Mesenchymal stem cell (in vitro differentiated cells and primary cell): ENCODE measurements around the gene SLC10A2.

Experiments
- DNase-seq: peaks from one replicate; pipeline ENCODE4 v3.0.0-alpha.2; 2013
- H2AFZ ChIP-seq: one replicate; pipeline ENCODE4 v1.6.1; 2013; ENCODE audit warnings: low read depth, mild to moderate bottlenecking, control low read depth, inconsistent platforms, low read length, moderate library complexity
- H2AK5ac ChIP-seq: 2 replicates; pipeline ENCODE4 v1.6.1; 2013; ENCODE audit warnings: low read length, moderate library complexity, mild to moderate bottlenecking, inconsistent platforms; ENCODE audit not compliant: severe bottlenecking
- H2BK120ac ChIP-seq: one replicate; pipeline ENCODE4 v1.6.1; 2013; ENCODE audit warnings: low read depth, mild to moderate bottlenecking, inconsistent platforms, low read length, moderate library complexity
- H2BK12ac ChIP-seq, 2 experiments: one replicate each; pipeline ENCODE4 v1.6.1; 2013; ENCODE audit warnings: inconsistent platforms in 2 of 2, low read length in 2 of 2, mild to moderate bottlenecking in 2 of 2, moderate library complexity in 2 of 2, control low read depth in 1 of 2
- H2BK15ac ChIP-seq: one replicate; pipeline ENCODE4 v1.6.1; 2013; ENCODE audit warnings: mild to moderate bottlenecking, low read depth, inconsistent platforms; ENCODE audit not compliant: poor library complexity, severe bottlenecking
- H2BK5ac ChIP-seq: 2 replicates; pipeline ENCODE4 v1.6.1; 2013; ENCODE audit warnings: low read depth, mild to moderate bottlenecking, low read length, control low read depth, inconsistent platforms; ENCODE audit not compliant: poor library complexity, severe bottlenecking
- H3K14ac ChIP-seq, 2 experiments: one replicate each; pipeline ENCODE4 v1.6.1; 2013; ENCODE audit warnings: inconsistent platforms in 2 of 2, low read length in 2 of 2, control low read depth in 1 of 2, mild to moderate bottlenecking in 1 of 2, moderate library complexity in 1 of 2
- H3K18ac ChIP-seq, 2 experiments: one replicate each; pipeline ENCODE4 v1.6.1; 2013; ENCODE audit warnings: inconsistent platforms in 2 of 2, low read length in 2 of 2, control low read depth in 1 of 2, low read depth in 1 of 2, mild to moderate bottlenecking in 1 of 2
- H3K23ac ChIP-seq, 2 experiments: one replicate each; pipeline ENCODE4 v1.6.1; 2013; ENCODE audit warnings: inconsistent platforms in 2 of 2, low read length in 2 of 2, mild to moderate bottlenecking in 2 of 2, moderate library complexity in 2 of 2, control low read depth in 1 of 2
- H3K27ac ChIP-seq: 2 replicates; pipeline ENCODE4 v1.5.1; 2013; ENCODE audit warnings: mild to moderate bottlenecking, moderate library complexity, low read length, control low read depth, inconsistent platforms; ENCODE audit not compliant: poor library complexity, severe bottlenecking
- H3K27me3 ChIP-seq, 2 experiments: 2 replicates each; pipeline versions ENCODE4 v1.6.1 to v1.7.0; 2013; ENCODE audit warnings: low read length in 2 of 2, mild to moderate bottlenecking in 2 of 2, moderate library complexity in 2 of 2, control low read depth in 1 of 2, inconsistent platforms in 1 of 2; ENCODE audit not compliant: control insufficient read depth in 1 of 2, insufficient read depth in 1 of 2
- H3K36me3 ChIP-seq, 2 experiments: 2 replicates each; pipeline versions ENCODE4 v1.6.1 to v1.7.0; 2013; ENCODE audit warnings: low read length in 2 of 2, control low read depth in 1 of 2, inconsistent platforms in 1 of 2, low read depth in 1 of 2, mild to moderate bottlenecking in 1 of 2; ENCODE audit not compliant: insufficient read depth in 2 of 2, control insufficient read depth in 1 of 2
- H3K4ac ChIP-seq, 2 experiments: one replicate each; pipeline ENCODE4 v1.6.1; 2013; ENCODE audit warnings: inconsistent platforms in 2 of 2, low read length in 2 of 2, mild to moderate bottlenecking in 2 of 2, moderate library complexity in 2 of 2, control low read depth in 1 of 2, low read depth in 1 of 2
- H3K4me1 ChIP-seq: 2 replicates; pipeline ENCODE4 v1.6.1; 2013; ENCODE audit warnings: low read depth, low read length, control low read depth; ENCODE audit not compliant: control insufficient read depth, insufficient read depth
- H3K4me2 ChIP-seq: 2 replicates; pipeline ENCODE4 v1.6.1; 2013; ENCODE audit warnings: low read length, mild to moderate bottlenecking, inconsistent platforms; ENCODE audit not compliant: poor library complexity, severe bottlenecking
- H3K4me3 ChIP-seq, 2 experiments: 2 replicates each; pipeline versions ENCODE4 v1.5.1 to v1.7.0; 2013; ENCODE audit warnings: low read length in 2 of 2, mild to moderate bottlenecking in 2 of 2, control low read depth in 1 of 2, low read depth in 1 of 2; ENCODE audit not compliant: insufficient read depth in 1 of 2
- H3K79me1 ChIP-seq: replicated peaks from 2 replicates; pipeline ENCODE4 v1.6.1; 2013; ENCODE audit warnings: mild to moderate bottlenecking, control low read depth, low read length, inconsistent platforms; ENCODE audit not compliant: poor library complexity, severe bottlenecking
- H3K9ac ChIP-seq: 2 replicates; pipeline ENCODE4 v1.7.0; 2013; ENCODE audit warnings: mild to moderate bottlenecking, low read length, moderate library complexity
- H3K9me3 ChIP-seq: 2 replicates; pipeline ENCODE4 v1.7.0; 2013; ENCODE audit warnings: mild to moderate bottlenecking, low read length; ENCODE audit not compliant: control insufficient read depth
- H4K8ac ChIP-seq: one replicate; pipeline ENCODE4 v1.6.1; 2013; ENCODE audit warnings: inconsistent platforms, mild to moderate bottlenecking, low read length, moderate library complexity
- H4K91ac ChIP-seq: one replicate; pipeline ENCODE4 v1.6.1; 2013; ENCODE audit warnings: mild to moderate bottlenecking, low read length, inconsistent platforms
- WGBS: methylation state at CpG from one replicate; pipeline ENCODE4 v1.1.7; 2013; ENCODE audit warnings: mixed read lengths; 5-methylcytosine and 5-hydroxymethylcytosine counted together

The SLC10A2 gene

DNA sequence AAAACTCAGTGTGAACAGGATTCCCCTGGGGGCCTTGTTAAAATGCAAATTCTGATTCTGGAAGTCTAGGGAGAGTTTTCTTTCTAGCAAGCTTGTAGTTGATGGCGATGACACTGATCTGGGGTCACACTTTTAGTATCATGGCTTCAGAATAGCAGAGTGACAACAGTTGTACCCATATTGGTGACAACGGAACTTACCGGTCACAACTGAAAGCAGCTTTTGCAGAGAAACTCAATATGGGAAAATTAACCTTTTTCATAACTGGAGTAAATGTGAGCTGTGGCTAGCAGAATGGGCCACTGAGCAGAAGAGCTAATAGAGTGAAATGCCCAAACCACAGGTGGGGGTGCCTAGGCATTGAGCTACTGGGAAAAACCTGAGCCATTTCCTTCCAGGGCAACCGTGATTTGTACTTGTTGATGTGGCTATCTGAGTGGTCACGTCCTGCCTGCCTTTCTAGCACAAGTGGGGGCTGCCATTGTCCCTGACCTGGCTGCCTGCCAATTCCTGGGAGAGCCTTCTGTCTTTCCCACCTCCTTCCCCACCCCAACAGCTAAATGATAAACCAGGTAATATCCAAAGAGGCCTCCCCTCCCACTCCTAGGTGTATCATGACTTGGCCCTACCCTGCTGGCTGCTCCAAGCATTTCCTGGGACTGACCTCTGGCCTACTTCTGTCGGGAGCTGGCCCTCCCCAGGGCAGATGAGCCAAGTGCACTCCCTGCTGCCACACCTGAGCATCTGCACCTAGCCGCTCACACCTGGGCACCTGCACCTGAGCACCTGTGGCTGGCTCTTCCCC is 1.7 kb upstream of the SLC10A2 start:
- Histone ChIP-seq H3K4me1 (no peaks in the 10 kb centered on the region), H2BK5ac (no peak overlapping the region), H3K27ac (no peak overlapping the region), H3K18ac (no peak overlapping the region), H3K9me3 (no peaks in the 10 kb centered on the region), H3K27me3 (no peaks in the 10 kb centered on the region), H3K4me3 (no peak overlapping the region), H3K14ac (no peak overlapping the region), H3K23ac (no peak overlapping the region), H3K4ac (no peak overlapping the region), H2BK15ac (no peak overlapping the region), H3K4me2 (no peak overlapping the region), H2AFZ (no peak overlapping the region), H4K8ac (no peak overlapping the region), H2BK12ac (no peak overlapping the region), H2AK5ac (no peak overlapping the region), H3K9ac (no peak overlapping the region), H4K91ac (no peak overlapping the region), H2BK120ac (no peak overlapping the region), H3K36me3 (no peaks in the 10 kb centered on the region), H3K79me1 (no peaks in the 10 kb centered on the region)
- DNase-seq, result no peak
- 67% methylated on average over 7 of the region's 7 CpGs for WGBS

GRCh38 chr13:103066781-103067345 is 646 bp upstream of the SLC10A2 start:
- Histone ChIP-seq H2BK5ac (no peak overlapping the region), H4K8ac (no peak overlapping the region), H3K4ac (no peak overlapping the region), H3K36me3 (no peaks in the 10 kb centered on the region), H3K9me3 (no peaks in the 10 kb centered on the region), H2AK5ac (no peak overlapping the region), H3K4me2 (no peak overlapping the region), H3K4me3 (no peak overlapping the region), H3K27ac (no peak overlapping the region), H2BK12ac (no peak overlapping the region), H3K79me1 (no peaks in the 10 kb centered on the region), H3K23ac (no peak overlapping the region), H3K14ac (no peak overlapping the region), H2BK15ac (no peak overlapping the region), H3K4me1 (no peaks in the 10 kb centered on the region), H2BK120ac (no peak overlapping the region), H3K27me3 (no peaks in the 10 kb centered on the region), H4K91ac (no peak overlapping the region), H3K9ac (no peak overlapping the region), H2AFZ (no peak overlapping the region), H3K18ac (no peak overlapping the region)
- DNase-seq, result no peak
- WGBS, result 47% methylated on average over 3 of the region's 3 CpGs

GRCh38 chr13:103063376-103063775 is 2.8 kb downstream of the SLC10A2 start:
- Histone ChIP-seq H3K4me3 (no peak overlapping the region), H2BK120ac (no peak overlapping the region), H3K18ac (no peak overlapping the region), H2AK5ac (no peak overlapping the region), H3K27me3 (no peaks in the 10 kb centered on the region), H3K14ac (no peak overlapping the region), H3K9me3 (no peaks in the 10 kb centered on the region), H3K23ac (no peak overlapping the region), H2BK12ac (no peak overlapping the region), H4K91ac (no peak overlapping the region), H3K79me1 (no peaks in the 10 kb centered on the region), H3K9ac (no peak overlapping the region), H2BK15ac (no peak overlapping the region), H3K27ac (no peak overlapping the region), H3K36me3 (no peaks in the 10 kb centered on the region), H2BK5ac (no peak overlapping the region), H4K8ac (no peak overlapping the region), H3K4me2 (no peak overlapping the region), H2AFZ (no peak overlapping the region), H3K4ac (no peak overlapping the region), H3K4me1 (no peaks in the 10 kb centered on the region)
- no peak for DNase-seq
- 98% methylated on average over 3 of the region's 4 CpGs for WGBS

GRCh38 chr13:103062079-103062478 is 4.1 kb downstream of the SLC10A2 start:
- no peak overlapping the region for H2BK5ac ChIP-seq
- no peak overlapping the region for H3K4me3 ChIP-seq
- H2AK5ac ChIP-seq, result no peak overlapping the region
- H2AFZ ChIP-seq, result no peak overlapping the region
- no peak overlapping the region for H3K23ac ChIP-seq
- no peak overlapping the region for H3K4ac ChIP-seq
- H3K27ac ChIP-seq, result no peak overlapping the region
- no peak overlapping the region for H2BK15ac ChIP-seq
- no peaks in the 10 kb centered on the region for H3K36me3 ChIP-seq
- H3K9me3 ChIP-seq, result peaks cover 7% of the 10 kb centered on the region
- H3K18ac ChIP-seq, result no peak overlapping the region
- no peaks in the 10 kb centered on the region for H3K79me1 ChIP-seq
- no peak overlapping the region for H3K14ac ChIP-seq
- H2BK120ac ChIP-seq, result no peak overlapping the region
- H3K4me1 ChIP-seq, result no peaks in the 10 kb centered on the region
- no peaks in the 10 kb centered on the region for H3K27me3 ChIP-seq
- 72% methylated on average over 2 of the region's 2 CpGs for WGBS
- DNase-seq, result no peak
- no peak overlapping the region for H2BK12ac ChIP-seq
- no peak overlapping the region for H3K9ac ChIP-seq
- no peak overlapping the region for H3K4me2 ChIP-seq
- H4K8ac ChIP-seq, result no peak overlapping the region
- H4K91ac ChIP-seq, result no peak overlapping the region
